GM21360 (cell line): ENCODE data around the gene RAP1GAP2.

Source experiments
- ATAC-seq: cut with Tn5 transposase; IDR thresholded peaks from one replicate; pipeline ENCODE4 v1.9.1; 2021; ENCODE audit warnings: mild to moderate bottlenecking, moderate library complexity; ENCODE audit not compliant: unreplicated experiment

Gene RAP1GAP2

GRCh38 chr17:2852221-2852620, 56.0 kb downstream of the RAP1GAP2 start:
- ATAC-seq = no peak

GRCh38 chr17:2852729-2853282, 56.6 kb downstream of the RAP1GAP2 start:
- no peak for ATAC-seq

- ATAC-seq = no peak
Observed at GRCh38 chr17:2853283-2854142, 57.3 kb downstream of the RAP1GAP2 start.

GRCh38 chr17:2854143-2855055, 58.2 kb downstream of the RAP1GAP2 start:
- no peak for ATAC-seq

- ATAC-seq = no peak
Observed at GRCh38 chr17:2855063-2855600, 58.9 kb downstream of the RAP1GAP2 start.

GRCh38 chr17:2856727-2857126, 60.5 kb downstream of the RAP1GAP2 start:
- ATAC-seq = no peak

GRCh38 chr17:2860045-2860444, 63.8 kb downstream of the RAP1GAP2 start:
- ATAC-seq = no peak

GRCh38 chr17:2860883-2861282, 64.6 kb downstream of the RAP1GAP2 start:
- no peak for ATAC-seq

GRCh38 chr17:2862197-2862596, 66.0 kb downstream of the RAP1GAP2 start:
- ATAC-seq = no peak

GRCh38 chr17:2863204-2863603, 67.0 kb downstream of the RAP1GAP2 start:
- no peak for ATAC-seq

- ATAC-seq = no peak
Observed at GRCh38 chr17:2865228-2865627, 69.0 kb downstream of the RAP1GAP2 start.

- no peak for ATAC-seq
Observed at GRCh38 chr17:2867441-2868424, 71.5 kb downstream of the RAP1GAP2 start.

GRCh38 chr17:2869604-2870003, 73.4 kb downstream of the RAP1GAP2 start:
- no peak for ATAC-seq

GRCh38 chr17:2871205-2871604, 75.0 kb downstream of the RAP1GAP2 start:
- no peak for ATAC-seq

- ATAC-seq = no peak
Observed at GRCh38 chr17:2871720-2872119, 75.5 kb downstream of the RAP1GAP2 start.

GRCh38 chr17:2872282-2872681, 76.0 kb downstream of the RAP1GAP2 start:
- no peak for ATAC-seq

GRCh38 chr17:2874189-2874686, 78.0 kb downstream of the RAP1GAP2 start:
- no peak for ATAC-seq

- ATAC-seq = no peak
Observed at GRCh38 chr17:2875608-2876007, 79.4 kb downstream of the RAP1GAP2 start.

- ATAC-seq = no peak
Observed at GRCh38 chr17:2876467-2876866, 80.2 kb downstream of the RAP1GAP2 start.

GRCh38 chr17:2878751-2879254, 82.6 kb downstream of the RAP1GAP2 start:
- ATAC-seq = no peak
